Ascending aorta (tissue), 2 donors: ENCODE measurements around the gene LARP1. TPM values are rescaled to one million over a fixed set of nuclear protein-coding genes. Genes with fewer than 3 reads are reported as not detected.

Experiments
- DNase-seq, 2 donors: peaks; one replicate each; pipeline ENCODE4 v3.0.0-alpha.2; 2019; ENCODE audit warnings: low spot score in 2 of 2
- H3K27ac ChIP-seq, 2 donors: fragments of 200-600 bp; sonication (generic); one replicate each; pipeline ENCODE4 v1.5.1; 2016 to 2017; ENCODE audit warnings: mild to moderate bottlenecking in 1 of 2
- H3K27me3 ChIP-seq: fragments of 200-600 bp; sonication (generic); one replicate; pipeline ENCODE4 v1.5.1; 2017
- H3K36me3 ChIP-seq, 2 donors: fragments of 200-600 bp; sonication (generic); one replicate each; pipeline ENCODE4 v1.5.1; 2016
- H3K4me1 ChIP-seq, 2 donors: fragments of 200-600 bp; sonication (generic); one replicate each; pipeline ENCODE4 v1.5.1; 2016 to 2017; ENCODE audit warnings: mild to moderate bottlenecking in 1 of 2
- H3K4me3 ChIP-seq, 2 donors: fragments of 200-600 bp; sonication (generic); one replicate each; pipeline ENCODE4 v1.5.1; 2016 to 2017; ENCODE audit warnings: mild to moderate bottlenecking in 1 of 2
- H3K9me3 ChIP-seq, 2 donors: fragments of 200-600 bp; sonication (generic); one replicate each; pipeline ENCODE4 v1.5.1; 2016
- intact Hi-C: fragments of 100-400 bp; cut with DNase I; formaldehyde crosslinking; loops from one replicate; pipeline ENCODE4 v1.15.1; 2023
- total RNA-seq: library from RNA; depleted of rRNA; stranded (reverse); fragments of >200 nt; gene quantifications from one replicate; pipeline ENCODE4 v1.1.0, GENCODE V29; 2016
- TF ChIP-seq, protein P1 (sequence below), 3 experiments: fragments of 200-600 bp in 2 of 3; fragments of 450-650 bp in 1 of 3; sonication (generic) in 2 of 3; IDR thresholded peaks; one replicate each; pipeline ENCODE4 v1.5.1; 2016 to 2019; ENCODE audit warnings: antibody characterized with exemption in 3 of 3, mild to moderate bottlenecking in 1 of 3, moderate library complexity in 1 of 3

The LARP1 gene
- total RNA-seq, 1 donor from 2014 or later: 105 TPM

- no peak for DNase-seq
- Histone ChIP-seq H3K27ac (no peak overlapping the region), H3K36me3 (no peaks in the 10 kb centered on the region), H3K9me3 (no peaks in the 10 kb centered on the region), H3K27me3 (no peaks in the 10 kb centered on the region), H3K4me1 (no peaks in the 10 kb centered on the region), H3K4me3 (no peak overlapping the region)
- intact Hi-C loops: no loop called here
- TF ChIP-seq, protein P1, sequence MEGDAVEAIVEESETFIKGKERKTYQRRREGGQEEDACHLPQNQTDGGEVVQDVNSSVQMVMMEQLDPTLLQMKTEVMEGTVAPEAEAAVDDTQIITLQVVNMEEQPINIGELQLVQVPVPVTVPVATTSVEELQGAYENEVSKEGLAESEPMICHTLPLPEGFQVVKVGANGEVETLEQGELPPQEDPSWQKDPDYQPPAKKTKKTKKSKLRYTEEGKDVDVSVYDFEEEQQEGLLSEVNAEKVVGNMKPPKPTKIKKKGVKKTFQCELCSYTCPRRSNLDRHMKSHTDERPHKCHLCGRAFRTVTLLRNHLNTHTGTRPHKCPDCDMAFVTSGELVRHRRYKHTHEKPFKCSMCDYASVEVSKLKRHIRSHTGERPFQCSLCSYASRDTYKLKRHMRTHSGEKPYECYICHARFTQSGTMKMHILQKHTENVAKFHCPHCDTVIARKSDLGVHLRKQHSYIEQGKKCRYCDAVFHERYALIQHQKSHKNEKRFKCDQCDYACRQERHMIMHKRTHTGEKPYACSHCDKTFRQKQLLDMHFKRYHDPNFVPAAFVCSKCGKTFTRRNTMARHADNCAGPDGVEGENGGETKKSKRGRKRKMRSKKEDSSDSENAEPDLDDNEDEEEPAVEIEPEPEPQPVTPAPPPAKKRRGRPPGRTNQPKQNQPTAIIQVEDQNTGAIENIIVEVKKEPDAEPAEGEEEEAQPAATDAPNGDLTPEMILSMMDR (IDR thresholded peaks at IDR 0.05): no peak
Measured at GRCh38 chr5:154722097-154722496, 33.1 kb upstream of the LARP1 start.

- Histone ChIP-seq H3K27me3 (no peaks in the 10 kb centered on the region), H3K4me1 (no peaks in the 10 kb centered on the region), H3K9me3 (no peaks in the 10 kb centered on the region), H3K27ac (no peak overlapping the region), H3K4me3 (no peak overlapping the region), H3K36me3 (no peaks in the 10 kb centered on the region)
- no peak for DNase-seq
- intact Hi-C loops: no loop called here
- TF ChIP-seq, protein P1 (IDR thresholded peaks at IDR 0.05): no peak
Measured at GRCh38 chr5:154722936-154723335, 32.2 kb upstream of the LARP1 start.

- Histone ChIP-seq H3K4me1 (no peaks in the 10 kb centered on the region), H3K9me3 (no peaks in the 10 kb centered on the region), H3K27ac (no peak overlapping the region), H3K36me3 (no peaks in the 10 kb centered on the region), H3K27me3 (no peaks in the 10 kb centered on the region), H3K4me3 (no peak overlapping the region)
- DNase-seq: no peak
- intact Hi-C loops: no loop called here
- TF ChIP-seq, protein P1 (IDR thresholded peaks at IDR 0.05): no peak
Measured at GRCh38 chr5:154723740-154724505, 31.3 kb upstream of the LARP1 start.

DNA sequence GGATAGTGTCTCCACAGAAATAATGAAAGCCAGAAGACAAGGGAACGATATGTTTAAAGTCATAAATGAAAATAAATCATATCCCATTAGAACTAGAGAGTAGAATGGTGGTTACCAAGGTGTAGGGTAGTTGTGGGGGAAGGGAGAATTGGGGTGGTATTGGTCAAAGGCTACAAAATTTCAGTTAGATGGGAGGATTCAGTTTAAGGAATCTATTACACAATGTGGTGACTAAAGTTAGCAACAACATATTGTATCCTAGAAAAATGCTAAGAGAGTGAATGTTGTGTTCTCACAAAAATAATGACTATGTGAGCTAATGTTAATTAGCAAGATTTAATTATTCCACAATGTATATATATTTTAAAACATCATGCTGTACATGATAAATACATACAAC is 27.8 kb upstream of the LARP1 start:
- no peaks in the 10 kb centered on the region for H3K4me1 ChIP-seq
- DNase-seq: no peak
- no peaks in the 10 kb centered on the region for H3K27me3 ChIP-seq
- TF ChIP-seq, protein P1 (IDR thresholded peaks at IDR 0.05): no peak
- intact Hi-C loops: no loop called here
- no peaks in the 10 kb centered on the region for H3K9me3 ChIP-seq
- H3K36me3 ChIP-seq: no peaks in the 10 kb centered on the region
- no peak overlapping the region for H3K27ac ChIP-seq
- no peak overlapping the region for H3K4me3 ChIP-seq

GRCh38 chr5:154728939-154729588 is 26.1 kb upstream of the LARP1 start:
- no peak overlapping the region for H3K4me3 ChIP-seq
- intact Hi-C loops: no loop called here
- TF ChIP-seq, protein P1 (IDR thresholded peaks at IDR 0.05): no peak
- DNase-seq: no peak
- H3K4me1 ChIP-seq: no peaks in the 10 kb centered on the region
- H3K36me3 ChIP-seq: no peaks in the 10 kb centered on the region
- H3K27ac ChIP-seq: no peak overlapping the region
- no peaks in the 10 kb centered on the region for H3K27me3 ChIP-seq
- H3K9me3 ChIP-seq: no peaks in the 10 kb centered on the region
